ENCODE data around the gene GRK5.

Gene GRK5

GRCh38 chr10:119233123-119233820 is 25.9 kb downstream of the GRK5 start:
- Histone ChIP-seq H3K4me3 (ENCODE audit: low read length) (no peak overlapping the region), H3K9me2 (replicated peaks; ENCODE audit: control insufficient read depth, low read length) (no peaks in the 10 kb centered on the region), H3K9me3 (ENCODE audit: control insufficient read depth, insufficient read depth, low read length) (no peaks in the 10 kb centered on the region), H4K20me1 (ENCODE audit: control insufficient read depth, insufficient read depth, low read depth, low read length) (no peaks in the 10 kb centered on the region), H3K4me1 (ENCODE audit: control insufficient read depth, low read length) (peaks cover 20% of the 10 kb centered on the region), H3K27ac (ENCODE audit: low read depth, low read length) (no peak overlapping the region), H3F3A (ENCODE audit: control insufficient read depth, insufficient read depth) (no peaks in the 10 kb centered on the region), H3K36me3 (ENCODE audit: control insufficient read depth, low read length) (no peaks in the 10 kb centered on the region), H3K79me2 (ENCODE audit: control insufficient read depth, low read length) (no peaks in the 10 kb centered on the region), H3K27me3 (ENCODE audit: control insufficient read depth, low read length) (no peaks in the 10 kb centered on the region), H3K4me2 (ENCODE audit: low read length) (no peak overlapping the region)
- TF ChIP-seq EZH2phosphoT487 (IDR thresholded peaks at IDR 0.05; ENCODE audit: borderline replicate concordance, low read length) (no peak), CTCF (IDR thresholded peaks at IDR 0.05; ENCODE audit: low read depth, low read length, poor library complexity, severe bottlenecking) (no peak)

DNA sequence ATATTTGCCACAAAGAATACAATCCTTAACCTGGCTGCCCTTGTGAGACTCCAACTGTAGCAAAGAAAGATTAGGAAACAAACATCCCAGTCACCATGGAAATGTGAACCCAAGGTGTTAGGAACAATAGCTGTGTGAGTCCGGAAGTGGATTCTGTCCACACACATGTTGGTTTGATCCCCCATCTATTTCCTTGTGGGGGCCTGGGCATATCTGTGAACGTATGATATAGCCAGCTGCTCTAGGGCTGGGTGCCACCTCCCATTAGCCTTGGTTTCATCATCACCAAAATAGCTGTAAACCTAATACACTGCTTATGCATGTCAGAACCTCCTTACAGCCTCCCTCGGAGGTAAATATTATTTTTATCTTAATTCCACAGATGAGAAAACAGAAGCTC is 26.4 kb downstream of the GRK5 start:
- Histone ChIP-seq H3K9me3 (ENCODE audit: control insufficient read depth, insufficient read depth, low read length) (no peaks in the 10 kb centered on the region), H3K4me2 (ENCODE audit: low read length) (no peak overlapping the region), H4K20me1 (ENCODE audit: control insufficient read depth, insufficient read depth, low read depth, low read length) (no peaks in the 10 kb centered on the region), H3K4me1 (ENCODE audit: control insufficient read depth, low read length) (peaks cover 20% of the 10 kb centered on the region), H3K79me2 (ENCODE audit: control insufficient read depth, low read length) (no peaks in the 10 kb centered on the region), H3K36me3 (ENCODE audit: control insufficient read depth, low read length) (no peaks in the 10 kb centered on the region), H3K27ac (ENCODE audit: low read depth, low read length) (no peak overlapping the region), H3F3A (ENCODE audit: control insufficient read depth, insufficient read depth) (no peaks in the 10 kb centered on the region), H3K4me3 (ENCODE audit: low read length) (no peak overlapping the region), H3K27me3 (ENCODE audit: control insufficient read depth, low read length) (no peaks in the 10 kb centered on the region), H3K9me2 (replicated peaks; ENCODE audit: control insufficient read depth, low read length) (no peaks in the 10 kb centered on the region)
- TF ChIP-seq CTCF (IDR thresholded peaks at IDR 0.05; ENCODE audit: low read depth, low read length, poor library complexity, severe bottlenecking) (no peak), EZH2phosphoT487 (IDR thresholded peaks at IDR 0.05; ENCODE audit: borderline replicate concordance, low read length) (no peak)

- H3K79me2 ChIP-seq (ENCODE audit: control insufficient read depth, low read length) = no peaks in the 10 kb centered on the region
Measured at GRCh38 chr10:119235356-119235755, 28.0 kb downstream of the GRK5 start.

More at GRCh38 chr10:119235356-119235755, 28.0 kb downstream of the GRK5 start:
- no peaks in the 10 kb centered on the region for H3K9me2 ChIP-seq (replicated peaks; ENCODE audit: control insufficient read depth, low read length)
- no peak for TF ChIP-seq CTCF (IDR thresholded peaks at IDR 0.05; ENCODE audit: low read depth, low read length, poor library complexity, severe bottlenecking)
- TF ChIP-seq EZH2phosphoT487 (IDR thresholded peaks at IDR 0.05; ENCODE audit: borderline replicate concordance, low read length) = no peak
- H3K27me3 ChIP-seq (ENCODE audit: control insufficient read depth, low read length) = no peaks in the 10 kb centered on the region
- H3K4me3 ChIP-seq (ENCODE audit: low read length) = no peak overlapping the region
- no peaks in the 10 kb centered on the region for H3K9me3 ChIP-seq (ENCODE audit: control insufficient read depth, insufficient read depth, low read length)
- peaks cover 20% of the 10 kb centered on the region for H3K4me1 ChIP-seq (ENCODE audit: control insufficient read depth, low read length)
- H3K27ac ChIP-seq (ENCODE audit: low read depth, low read length) = no peak overlapping the region
- H3K36me3 ChIP-seq (ENCODE audit: control insufficient read depth, low read length) = no peaks in the 10 kb centered on the region
- no peaks in the 10 kb centered on the region for H4K20me1 ChIP-seq (ENCODE audit: control insufficient read depth, insufficient read depth, low read depth, low read length)
- peak overlapping the region; percentile 20; the same call in 1 of the 2 replicates for H3K4me2 ChIP-seq (ENCODE audit: low read length)
- no peaks in the 10 kb centered on the region for H3F3A ChIP-seq (ENCODE audit: control insufficient read depth, insufficient read depth)
